Measurements from ENCODE around the gene FAM171A1. TPM values are rescaled to one million over a fixed set of nuclear protein-coding genes. Genes with fewer than 3 reads are reported as not detected.

The FAM171A1 gene
- total RNA-seq, 1 donor from 2014 or later: 86.1 TPM

GRCh38 chr10:15368101-15368855, 2.8 kb downstream of the FAM171A1 start:
- no peak for TF ChIP-seq CTCF (IDR thresholded peaks at IDR 0.05; ENCODE audit: unreplicated experiment)
- peak overlapping the region; percentile 79 for H3K27ac Mint-ChIP-seq
- peaks cover 6% of the 10 kb centered on the region for H3K9me3 Mint-ChIP-seq (ENCODE audit: low read depth)
- no peak for DNase-seq (ENCODE audit: low spot score, unreplicated experiment)
- H3K4me3 Mint-ChIP-seq (ENCODE audit: low read depth): peak overlapping the region; percentile 57
- peaks cover 20% of the 10 kb centered on the region for H3K4me1 Mint-ChIP-seq (ENCODE audit: low read depth)
- peaks cover 13% of the 10 kb centered on the region for H3K36me3 Mint-ChIP-seq (ENCODE audit: insufficient read depth)
- peaks cover 9% of the 10 kb centered on the region for H3K27me3 Mint-ChIP-seq

- H3K36me3 Mint-ChIP-seq (ENCODE audit: insufficient read depth): peaks cover 18% of the 10 kb centered on the region
- no peak overlapping the region for H3K27ac Mint-ChIP-seq
- TF ChIP-seq CTCF (IDR thresholded peaks at IDR 0.05; ENCODE audit: unreplicated experiment): no peak
- peaks cover 20% of the 10 kb centered on the region for H3K4me1 Mint-ChIP-seq (ENCODE audit: low read depth)
- peaks cover 5% of the 10 kb centered on the region for H3K27me3 Mint-ChIP-seq
- H3K4me3 Mint-ChIP-seq (ENCODE audit: low read depth): peak overlapping the region; percentile 26
- peaks cover 6% of the 10 kb centered on the region for H3K9me3 Mint-ChIP-seq (ENCODE audit: low read depth)
- DNase-seq (ENCODE audit: low spot score, unreplicated experiment): no peak
Measured at GRCh38 chr10:15367296-15368085, 3.6 kb downstream of the FAM171A1 start.

GRCh38 chr10:15365692-15366091, 5.4 kb downstream of the FAM171A1 start:
- H3K9me3 Mint-ChIP-seq (ENCODE audit: low read depth): peaks cover 15% of the 10 kb centered on the region
- no peak overlapping the region for H3K4me3 Mint-ChIP-seq (ENCODE audit: low read depth)
- H3K36me3 Mint-ChIP-seq (ENCODE audit: insufficient read depth): peaks cover 25% of the 10 kb centered on the region
- H3K27ac Mint-ChIP-seq: no peak overlapping the region
- no peaks in the 10 kb centered on the region for H3K27me3 Mint-ChIP-seq
- DNase-seq (ENCODE audit: low spot score, unreplicated experiment): no peak
- H3K4me1 Mint-ChIP-seq (ENCODE audit: low read depth): peaks cover 20% of the 10 kb centered on the region
- no peak for TF ChIP-seq CTCF (IDR thresholded peaks at IDR 0.05; ENCODE audit: unreplicated experiment)

GRCh38 chr10:15364001-15364400, 7.1 kb downstream of the FAM171A1 start:
- Mint-ChIP-seq H3K4me1 (ENCODE audit: low read depth) (peaks cover 22% of the 10 kb centered on the region), H3K4me3 (ENCODE audit: low read depth) (no peak overlapping the region)
- TF ChIP-seq CTCF (IDR thresholded peaks at IDR 0.05; ENCODE audit: unreplicated experiment): no peak

GRCh38 chr10:15363031-15363430, 8.1 kb downstream of the FAM171A1 start:
- H3K36me3 Mint-ChIP-seq (ENCODE audit: insufficient read depth): peaks cover 35% of the 10 kb centered on the region
- no peaks in the 10 kb centered on the region for H3K27me3 Mint-ChIP-seq
- peaks cover 16% of the 10 kb centered on the region for H3K4me1 Mint-ChIP-seq (ENCODE audit: low read depth)
- H3K27ac Mint-ChIP-seq: peak overlapping the region; percentile 21
- no peak overlapping the region for H3K4me3 Mint-ChIP-seq (ENCODE audit: low read depth)
- DNase-seq (ENCODE audit: low spot score, unreplicated experiment): no peak
- H3K9me3 Mint-ChIP-seq (ENCODE audit: low read depth): peaks cover 17% of the 10 kb centered on the region
- TF ChIP-seq CTCF (IDR thresholded peaks at IDR 0.05; ENCODE audit: unreplicated experiment): no peak

More at GRCh38 chr10:15364001-15364400, 7.1 kb downstream of the FAM171A1 start:
- DNase-seq (ENCODE audit: low spot score, unreplicated experiment): no peak
- Mint-ChIP-seq H3K27me3 (no peaks in the 10 kb centered on the region), H3K36me3 (ENCODE audit: insufficient read depth) (peaks cover 35% of the 10 kb centered on the region), H3K27ac (no peak overlapping the region), H3K9me3 (ENCODE audit: low read depth) (peaks cover 17% of the 10 kb centered on the region)
